NK-92 (cell line): ENCODE measurements around the gene PPFIA4.

Experiments used
- DNase-seq: peaks from one replicate; lab custom pipeline; 2025; ENCODE audit not compliant: unreplicated experiment; lab: John Stamatoyannopoulos, UW

PPFIA4 gene

DNA sequence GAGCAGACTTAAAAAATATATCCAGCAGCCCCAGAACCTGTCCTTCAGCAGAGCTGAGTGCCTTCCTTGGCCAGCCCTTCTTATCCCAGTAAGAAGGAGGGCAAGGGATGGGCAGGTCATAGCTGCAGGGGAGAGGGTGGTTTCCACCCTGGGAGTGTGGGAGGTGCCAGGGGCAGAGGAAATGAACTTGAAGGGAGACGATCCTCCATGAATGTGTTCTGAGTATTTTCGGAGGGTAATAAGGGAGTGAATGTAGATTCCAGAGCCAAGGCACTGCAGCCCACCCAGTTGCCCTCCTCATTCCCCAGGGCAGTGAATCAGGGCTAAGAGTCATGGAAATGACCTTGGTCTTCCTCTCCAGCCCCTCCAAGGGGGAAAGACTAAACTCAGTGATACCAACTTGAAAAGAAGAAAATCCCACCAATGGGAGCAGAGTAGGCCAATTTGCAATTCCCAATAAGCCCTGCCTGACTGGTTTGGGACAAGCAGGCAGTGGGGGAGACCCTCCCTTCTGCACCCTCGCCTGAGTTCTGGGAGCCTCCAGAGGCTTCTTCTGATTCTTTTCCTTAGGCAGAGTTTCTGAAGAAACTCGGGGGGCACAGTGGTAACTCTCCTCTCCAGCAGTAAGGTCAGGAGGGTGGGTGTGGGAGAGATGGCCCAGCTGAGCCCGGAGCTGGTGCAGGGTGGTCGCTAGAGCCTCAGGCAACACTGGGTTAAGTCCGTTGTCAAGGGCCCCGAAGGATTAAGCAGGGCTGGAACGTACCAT lies 55.4 kb downstream of the PPFIA4 start:
- no peak for DNase-seq

DNA sequence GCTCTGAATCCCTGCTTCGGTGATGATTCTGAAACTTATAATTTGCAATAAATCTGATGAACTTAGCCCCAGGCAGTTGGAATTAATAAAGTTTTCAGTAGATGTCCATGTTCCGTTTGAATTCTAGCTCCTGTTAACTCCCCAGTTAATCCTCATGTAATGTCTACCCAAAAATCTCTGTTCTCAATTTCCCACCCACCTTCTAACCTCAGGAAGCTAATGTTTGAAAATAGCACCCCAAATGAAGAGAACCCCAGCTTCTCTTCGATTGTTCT lies 55.9 kb downstream of the PPFIA4 start:
- no peak for DNase-seq

DNA sequence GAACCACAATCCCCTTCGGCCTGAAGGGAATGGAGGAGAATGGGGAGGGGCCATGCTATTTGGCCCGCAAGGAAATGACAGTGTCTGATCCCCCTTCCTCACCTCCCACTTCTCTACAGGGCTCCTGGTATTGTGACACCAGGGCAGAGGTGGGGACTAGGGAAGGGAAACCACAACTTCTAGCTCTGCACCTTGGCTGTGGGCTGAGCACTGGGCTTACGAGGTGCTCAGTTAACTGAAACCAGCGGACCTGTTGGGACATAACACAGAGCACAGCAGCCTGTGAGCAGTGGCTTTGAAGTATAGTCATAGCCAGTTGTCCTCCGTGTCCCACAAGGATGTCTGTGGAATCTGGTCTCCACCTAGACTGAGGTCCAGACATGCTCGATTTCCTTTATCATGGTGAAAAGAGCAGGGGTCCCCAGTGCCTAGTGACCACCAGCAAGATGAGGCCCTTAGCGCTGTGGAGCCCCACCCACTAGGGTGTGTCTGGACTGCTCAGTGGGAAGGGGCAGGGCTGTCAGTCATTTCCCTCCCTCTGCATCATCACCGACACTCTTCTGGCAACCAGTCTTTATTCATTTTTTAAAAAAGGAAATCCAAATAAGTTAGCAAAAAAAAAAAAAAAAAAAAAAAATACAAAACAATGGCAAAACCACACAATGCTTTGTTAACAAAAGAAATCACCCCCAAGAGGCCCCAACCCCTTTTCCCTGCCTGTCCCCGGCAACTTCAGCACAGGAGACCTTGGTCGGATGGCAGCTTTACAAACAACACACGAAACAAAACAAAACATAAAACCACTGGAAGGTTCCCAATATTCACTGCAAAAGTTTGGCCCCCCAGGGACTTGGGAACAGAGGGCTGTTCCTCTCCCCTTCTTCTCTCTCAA lies 56.5 kb downstream of the PPFIA4 start:
- no peak for DNase-seq

DNA sequence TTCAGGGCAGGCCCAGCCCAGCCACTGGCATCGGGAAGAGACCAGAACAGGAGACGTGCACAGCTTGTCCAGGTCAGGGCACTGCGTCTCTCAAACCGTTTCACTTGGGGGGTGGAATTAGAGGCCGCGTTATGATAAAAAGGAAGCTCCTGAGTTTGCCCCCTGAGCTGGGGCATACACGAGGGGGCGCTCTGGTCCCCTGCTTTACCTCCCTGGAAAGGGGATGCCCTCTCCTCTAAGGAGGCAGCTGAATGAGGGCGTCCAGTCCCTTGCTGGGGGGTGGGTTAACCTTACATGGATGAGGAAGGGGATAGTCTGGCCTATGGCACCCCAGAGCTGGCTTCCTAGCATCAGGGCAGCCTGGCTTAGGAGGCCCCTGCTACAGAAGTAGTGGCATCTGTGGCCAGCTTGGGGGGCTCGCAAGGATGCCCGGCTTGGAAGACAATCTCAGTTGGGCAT lies 57.2 kb downstream of the PPFIA4 start:
- no peak for DNase-seq

DNA sequence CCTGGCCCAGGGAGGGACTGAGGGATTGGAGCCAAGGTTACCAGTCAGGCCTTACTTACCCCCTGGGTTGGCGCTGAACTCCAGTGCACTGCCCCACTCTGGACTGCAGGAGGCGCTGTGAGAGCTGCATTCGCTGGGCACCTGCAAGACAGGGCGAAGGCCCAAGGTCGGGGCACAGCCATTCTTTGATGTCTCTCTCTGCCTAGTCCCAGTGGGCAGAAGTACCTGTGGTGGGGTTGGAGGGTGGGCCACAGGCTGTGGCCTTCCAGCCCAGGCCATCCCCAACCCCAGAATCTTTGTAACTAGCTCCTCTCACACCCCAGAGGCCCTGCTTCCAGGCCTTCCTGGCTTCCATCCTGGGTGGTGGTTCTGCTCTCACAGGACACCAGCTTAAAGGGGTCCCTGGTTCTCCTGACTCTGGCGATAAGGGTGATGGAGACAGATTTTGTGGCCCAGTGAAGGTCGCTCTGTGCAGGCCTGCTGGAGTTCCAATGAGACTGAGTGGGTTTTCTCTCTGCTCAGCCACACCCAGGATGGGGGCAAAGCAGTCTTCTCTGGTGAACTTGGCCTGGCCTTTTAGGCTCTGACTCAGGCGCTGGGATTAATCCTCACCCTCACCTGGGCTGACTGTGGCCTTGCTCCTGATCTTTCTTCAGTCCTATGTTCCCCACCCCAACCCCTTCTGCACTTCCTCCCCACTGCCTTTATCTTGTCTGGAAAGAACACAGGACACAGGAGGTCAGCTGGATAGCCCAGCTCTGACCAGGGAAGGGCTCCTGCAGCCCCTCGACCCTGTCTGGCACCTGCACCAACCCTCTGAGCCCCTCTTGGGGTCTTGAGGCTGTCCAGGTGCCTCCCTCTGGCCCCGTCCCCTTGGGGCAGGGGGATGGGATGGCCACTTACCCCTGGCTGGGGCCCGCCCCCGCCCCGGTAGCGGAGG lies 58.6 kb downstream of the PPFIA4 start:
- DNase-seq = no peak

DNA sequence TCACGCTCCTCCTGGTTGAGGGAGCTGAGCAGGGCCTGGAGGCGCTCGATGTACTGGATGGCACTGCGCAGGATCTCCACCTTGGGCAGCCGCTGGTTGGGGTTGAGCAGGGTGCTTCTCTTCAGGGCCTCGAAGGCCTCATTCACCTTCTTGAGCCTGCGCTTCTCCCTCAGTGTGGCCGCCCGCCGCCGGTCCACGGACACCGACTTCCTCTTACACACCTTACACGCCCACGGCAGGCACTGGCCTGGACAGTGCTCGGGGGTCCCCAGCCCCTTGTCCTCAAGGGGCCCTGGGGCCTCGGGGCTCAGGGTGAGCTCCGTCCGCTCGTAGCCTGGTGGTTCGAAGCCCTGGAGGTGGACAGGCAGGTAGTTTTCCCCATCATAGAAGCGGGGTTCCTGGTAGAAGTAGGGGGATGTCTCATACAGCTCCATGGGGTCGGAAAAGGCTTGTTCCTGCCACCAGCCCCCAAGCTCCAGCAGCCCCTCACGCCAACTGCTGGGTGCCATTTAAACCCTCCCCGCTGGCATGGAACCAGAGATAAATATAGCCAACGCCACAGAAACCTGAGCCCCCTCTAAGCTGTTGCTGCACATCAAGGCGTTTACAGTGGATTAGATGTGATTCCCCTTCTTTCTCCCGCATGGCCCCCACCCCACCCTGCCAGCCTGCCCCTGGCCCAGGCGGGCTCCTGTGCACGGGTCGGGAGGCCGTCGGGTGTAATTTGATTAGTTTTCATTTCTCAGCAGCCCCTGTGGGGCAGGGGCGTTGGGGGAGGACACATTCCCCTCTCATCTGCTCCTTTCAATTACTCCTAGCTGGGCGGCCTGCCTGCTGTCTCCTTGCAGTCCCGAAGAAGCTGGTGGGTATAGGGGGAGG lies 59.5 kb downstream of the PPFIA4 start, which contains the start of gene MYOG:
TSS of gene MYOG (minus strand) at position 485 of the 879 bp plus-strand sequence. CDS start at position 434, 51 bp downstream.
- no peak for DNase-seq

DNA sequence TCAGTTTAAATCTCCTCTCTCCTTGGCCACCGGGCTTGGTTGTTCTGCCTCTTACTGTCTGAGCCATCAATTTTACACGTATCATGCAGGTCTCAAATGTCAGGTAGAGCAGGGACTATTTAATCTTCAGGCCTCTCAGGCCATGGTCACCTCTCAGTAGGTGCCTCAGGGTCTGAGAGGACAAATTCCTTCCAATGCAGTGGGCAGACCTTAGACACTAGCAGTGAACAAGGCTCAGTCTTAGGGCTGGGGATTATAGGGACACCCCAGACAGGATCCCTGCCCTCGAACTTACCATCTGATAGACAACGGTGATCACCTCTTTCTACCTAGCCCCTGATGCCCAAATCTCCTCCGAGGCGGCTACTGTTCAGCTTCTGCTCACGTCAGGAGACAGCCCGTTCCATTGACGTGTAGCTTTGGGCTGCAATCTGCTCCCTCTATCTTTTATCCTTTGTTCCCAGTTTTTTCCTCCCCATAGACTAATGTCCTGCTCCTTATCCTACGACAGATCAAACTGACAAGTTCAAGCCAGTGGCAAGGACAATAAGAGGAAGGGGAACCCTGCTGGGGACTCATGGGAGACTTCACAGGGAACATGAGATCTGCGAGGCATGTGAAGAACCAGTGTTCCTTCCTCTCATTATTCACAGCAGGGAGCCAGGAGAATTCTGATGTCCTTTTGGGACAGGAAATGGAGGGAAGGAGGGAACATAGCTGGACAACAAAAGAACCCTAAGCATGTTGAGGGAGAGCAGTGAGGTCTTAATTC lies 60.9 kb downstream of the PPFIA4 start:
- DNase-seq = no peak

DNA sequence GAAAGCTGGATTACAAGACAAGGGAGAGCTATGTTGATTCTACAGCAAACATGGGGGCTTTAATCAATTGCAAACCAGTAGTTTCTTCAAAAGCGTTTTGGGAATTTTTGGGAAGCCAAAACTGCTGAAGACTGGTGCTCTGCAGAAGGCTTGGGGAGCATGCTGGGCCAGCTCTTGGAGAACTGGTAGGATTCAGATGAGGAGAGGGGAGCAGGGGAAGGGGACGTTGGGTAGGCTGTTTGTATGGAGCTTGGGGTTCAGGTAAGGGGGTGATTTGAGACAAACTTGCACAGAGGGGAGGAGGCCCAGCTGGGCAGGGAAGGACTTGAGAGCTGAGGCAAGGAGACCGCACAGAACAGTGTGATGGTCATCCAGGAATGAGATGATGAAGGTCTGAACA lies 62.1 kb downstream of the PPFIA4 start:
- DNase-seq = no peak

DNA sequence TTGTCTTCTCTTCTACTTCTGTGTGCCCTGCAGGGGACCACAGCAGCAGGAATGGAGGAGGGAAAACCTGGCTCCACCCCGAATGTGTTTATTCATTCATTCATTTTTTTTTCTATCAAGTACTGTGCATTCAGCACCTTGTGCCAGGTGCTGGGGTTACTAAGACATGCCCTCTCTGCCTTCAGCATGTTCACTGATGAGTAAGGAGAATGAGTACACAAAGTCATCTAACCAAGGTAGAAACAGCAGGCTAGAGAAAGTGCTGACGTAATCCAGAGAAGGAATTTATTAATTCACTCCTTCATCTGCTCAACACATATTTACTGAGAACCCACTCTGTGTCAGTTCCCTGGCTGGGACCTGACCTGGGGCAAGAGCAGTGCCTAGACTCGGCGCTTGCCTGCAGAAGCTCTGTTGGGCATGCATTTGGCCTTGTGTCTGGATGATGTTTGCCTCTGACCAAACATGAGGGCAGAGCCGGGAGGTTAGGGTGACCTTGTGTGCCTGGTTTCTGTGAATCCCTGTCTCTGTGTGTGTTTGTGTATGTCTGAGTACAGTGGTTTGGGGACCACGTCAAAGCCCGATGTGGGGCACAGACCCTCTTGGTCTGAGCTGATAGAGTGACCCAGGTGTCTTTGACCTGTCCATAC lies 62.8 kb downstream of the PPFIA4 start:
- no peak for DNase-seq

DNA sequence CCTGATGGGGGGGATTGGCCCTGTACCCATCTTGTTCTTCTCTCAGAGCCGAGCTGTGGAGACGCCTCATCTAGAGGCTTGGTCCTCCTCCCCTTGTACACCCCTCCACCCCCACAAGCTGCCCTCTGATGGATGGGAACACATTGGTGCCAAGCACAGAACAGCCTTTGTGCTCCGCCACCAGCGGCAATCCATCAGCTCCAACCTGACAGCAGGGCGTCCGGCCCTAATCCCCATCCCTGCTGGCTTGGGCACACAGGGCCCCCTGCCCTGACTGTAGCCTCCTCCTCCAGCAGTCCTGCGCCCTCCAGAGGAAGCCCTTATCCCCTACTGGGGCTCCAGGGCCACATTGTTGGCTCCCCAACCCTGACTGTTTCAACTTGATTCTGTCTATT lies 63.4 kb downstream of the PPFIA4 start:
- no peak for DNase-seq

DNA sequence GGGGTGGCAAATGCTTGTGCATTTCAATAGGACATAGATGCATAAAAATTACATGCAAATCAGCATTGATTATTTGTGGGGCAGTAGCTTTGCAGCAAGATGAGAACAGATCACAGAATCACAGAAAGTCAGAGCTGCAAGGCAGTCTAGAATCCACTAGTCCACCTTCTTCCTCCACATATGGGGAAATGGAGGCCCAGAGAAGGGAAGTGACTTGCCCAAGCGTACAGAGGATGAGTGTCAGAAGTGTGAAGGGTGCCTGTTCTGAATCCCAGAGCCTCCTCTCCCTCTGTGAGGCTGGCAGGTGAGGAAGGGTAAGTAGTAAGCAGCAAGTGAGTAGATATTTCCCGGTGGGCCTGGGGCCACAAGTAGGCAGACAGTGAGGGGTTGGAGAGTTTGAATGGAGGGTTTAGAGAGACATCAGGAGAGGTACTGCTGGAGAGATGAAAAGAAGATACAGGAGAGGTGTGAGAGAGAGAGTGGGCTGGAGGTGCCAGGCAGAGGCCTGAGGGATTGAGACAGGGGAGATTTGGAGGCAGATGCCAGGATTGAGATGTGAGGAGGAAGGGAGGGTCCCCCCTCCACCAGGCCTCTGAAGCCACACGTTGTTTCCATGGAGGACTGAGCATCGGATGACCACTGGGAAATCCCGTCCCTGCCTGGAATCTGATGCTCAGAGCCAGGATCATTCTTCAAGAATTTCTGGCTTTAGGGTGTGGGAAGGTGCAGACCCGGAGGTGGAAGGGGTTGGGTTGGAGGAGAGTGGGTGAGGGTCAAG lies 64.3 kb downstream of the PPFIA4 start:
- DNase-seq = no peak

DNA sequence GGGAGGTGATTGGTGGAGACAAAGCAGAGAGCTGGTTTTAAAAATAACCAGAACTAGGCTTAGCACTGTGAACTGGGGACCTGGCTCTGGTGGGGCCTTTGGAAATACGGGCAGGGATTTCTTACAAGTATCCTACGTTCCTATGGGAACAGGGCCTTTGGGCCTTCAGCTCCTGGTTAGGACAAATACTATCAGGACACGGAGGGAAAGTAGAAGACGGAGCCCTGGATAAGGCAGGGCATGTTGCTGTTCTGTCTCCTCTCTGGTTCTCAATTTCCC lies 64.8 kb downstream of the PPFIA4 start:
- DNase-seq = no peak

DNA sequence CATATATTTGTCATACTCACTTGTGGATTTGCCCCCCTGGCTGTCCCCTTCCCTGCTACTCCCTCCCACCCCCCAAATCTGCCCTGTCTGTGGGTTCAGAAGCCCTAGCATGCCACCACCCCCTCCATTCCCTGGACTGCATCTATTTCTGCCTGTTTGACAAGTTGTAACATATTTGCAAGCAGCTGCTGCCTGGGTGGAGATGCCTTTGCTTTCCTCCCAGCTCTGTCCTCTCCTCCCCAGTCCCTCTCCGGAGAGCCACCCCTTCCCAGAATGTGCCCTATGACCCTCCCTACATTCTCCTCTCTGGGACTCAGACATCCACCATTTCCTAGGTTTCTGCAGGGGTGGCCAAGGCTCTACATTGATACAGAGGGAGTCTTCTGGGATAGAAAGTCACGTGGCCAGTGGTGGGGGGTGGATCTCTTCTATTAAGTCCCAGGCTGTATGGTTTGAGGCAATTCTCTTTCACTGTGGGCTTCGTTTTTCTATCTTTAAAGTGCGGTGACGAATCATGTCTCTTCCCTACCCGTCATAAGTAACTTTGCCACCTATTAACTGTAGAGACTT lies 65.6 kb downstream of the PPFIA4 start:
- no peak for DNase-seq

DNA sequence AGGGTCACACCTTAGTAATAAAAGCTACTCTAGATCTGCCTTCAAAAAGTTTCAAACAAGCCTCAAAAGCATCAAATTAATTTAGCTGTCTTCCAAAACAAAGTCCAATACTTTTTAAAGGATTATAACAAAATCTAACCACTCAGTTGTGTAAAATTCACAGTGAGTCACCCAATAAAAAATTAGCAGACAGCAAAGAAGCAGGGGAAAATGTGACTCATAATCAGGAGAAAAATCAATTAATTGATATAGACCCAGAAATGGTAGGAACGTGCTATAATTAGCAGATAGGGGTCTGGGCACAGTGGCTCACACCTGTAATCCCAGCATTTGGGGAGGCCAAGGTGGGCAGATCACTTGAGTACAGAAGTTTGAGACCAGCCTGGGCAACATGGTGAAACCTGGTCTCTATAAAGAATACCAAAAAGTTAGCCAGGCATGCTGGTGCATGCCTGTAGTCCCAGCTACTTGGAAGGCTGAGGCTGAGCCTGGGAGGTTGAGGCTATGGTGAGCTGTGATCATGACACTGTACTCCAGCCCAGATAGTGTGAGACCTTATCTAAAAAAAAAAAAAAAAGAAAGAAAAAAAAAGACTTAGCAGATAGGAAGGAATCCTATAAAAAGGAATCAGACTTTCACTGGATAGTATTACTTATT lies 67.6 kb downstream of the PPFIA4 start:
- no peak for DNase-seq

DNA sequence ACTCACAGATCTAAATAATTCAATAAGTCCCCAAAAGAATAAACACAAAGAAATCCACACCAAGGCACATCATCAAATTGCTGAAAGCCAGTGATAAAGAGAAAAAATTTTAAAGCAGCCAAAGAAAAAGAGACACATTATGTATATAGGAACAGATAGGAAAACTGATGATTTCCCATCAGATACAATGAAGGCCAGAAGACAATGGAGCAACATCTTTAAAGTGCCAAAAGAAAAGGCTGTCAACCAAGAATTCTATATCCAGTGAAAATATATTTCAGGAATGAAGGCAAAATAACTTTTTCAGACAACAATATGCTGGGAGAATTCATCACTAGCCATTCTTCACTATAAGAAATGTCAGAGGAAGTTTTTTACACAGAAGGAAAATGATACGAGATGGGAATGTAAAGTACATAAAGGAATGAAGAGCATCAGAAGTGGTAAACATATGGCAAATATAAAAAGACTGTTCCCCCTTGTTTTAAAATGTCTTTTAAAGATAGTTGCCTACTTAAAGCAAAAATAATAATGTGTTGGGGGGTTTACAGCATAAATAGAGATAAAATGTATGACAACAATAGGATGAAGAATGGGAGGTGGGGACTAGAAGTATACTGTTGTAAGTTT lies 68.9 kb downstream of the PPFIA4 start:
- DNase-seq = no peak

DNA sequence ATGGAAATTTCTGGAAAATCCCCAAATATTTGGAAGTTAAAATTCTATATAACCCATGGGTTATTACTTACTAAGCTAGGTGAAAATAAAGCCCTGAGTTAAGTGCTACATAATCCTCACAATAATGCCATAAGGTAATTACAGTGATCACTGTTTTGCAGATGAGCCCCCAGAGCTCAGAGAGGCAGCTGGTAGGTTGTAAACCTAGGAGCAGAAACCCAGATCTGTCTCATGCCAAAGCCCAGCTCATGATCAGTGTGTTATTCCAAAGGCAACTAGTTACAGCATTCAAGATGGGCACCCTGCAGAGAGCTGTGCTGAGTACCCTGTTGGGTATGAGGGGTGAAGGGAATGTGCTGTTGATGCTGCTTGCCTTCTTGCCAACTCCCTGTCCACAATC lies 70.3 kb downstream of the PPFIA4 start:
- no peak for DNase-seq

DNA sequence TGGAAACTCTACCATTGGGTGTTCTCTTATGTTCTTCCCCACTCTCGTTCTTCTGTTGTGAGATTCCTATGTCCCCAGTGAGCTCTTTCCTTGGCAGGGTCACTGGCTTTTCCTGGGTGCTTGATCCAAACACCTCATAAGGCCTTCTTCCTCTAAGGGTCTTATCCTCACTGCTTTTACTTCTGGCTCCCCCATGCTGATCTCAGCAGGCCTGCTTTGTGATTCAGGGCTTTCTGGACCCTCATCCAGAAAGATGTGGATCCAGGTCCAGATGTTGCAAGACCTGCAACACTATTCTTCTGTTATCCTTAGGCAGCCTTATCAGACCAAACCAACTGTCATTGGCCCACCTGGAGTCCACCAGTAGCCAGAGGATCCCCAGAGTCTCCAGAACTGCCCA lies 70.7 kb downstream of the PPFIA4 start:
- no peak for DNase-seq
